ENCODE data around the gene MTCL1.
A peak's percentile ranks its signal among the peaks of the same experiment; 100 is the strongest.
"Not testable (repeated sequence)": the region's sequence is repeated elsewhere in the genome, so short reads cannot be mapped to it uniquely, and the experiment has no call there.

The MTCL1 gene

GRCh38 chr18:8757396-8757997 is 52.1 kb downstream of the MTCL1 start:
- DNase-seq (ENCODE audit: low spot score) = peak; percentile 3
- Histone ChIP-seq H3K4me3 (no peak overlapping the region), H3K27ac (no peak overlapping the region)
- no peak for TF ChIP-seq CTCF (IDR thresholded peaks at IDR 0.05)

- no peak for DNase-seq (ENCODE audit: low spot score)
- no peak for TF ChIP-seq CTCF (IDR thresholded peaks at IDR 0.05)
- H3K27ac ChIP-seq = no peak overlapping the region
- no peak overlapping the region for H3K4me3 ChIP-seq
Observed at GRCh38 chr18:8758466-8758865, 53.1 kb downstream of the MTCL1 start.

GRCh38 chr18:8760984-8761383 is 55.6 kb downstream of the MTCL1 start:
- TF ChIP-seq CTCF (IDR thresholded peaks at IDR 0.05) = no peak
- Histone ChIP-seq H3K4me3 (no peak overlapping the region), H3K27ac (no peak overlapping the region)
- no peak for DNase-seq (ENCODE audit: low spot score)

GRCh38 chr18:8761535-8761934 is 56.2 kb downstream of the MTCL1 start:
- not testable (repeated sequence) for H3K27ac ChIP-seq; H3K4me3 ChIP-seq; DNase-seq (ENCODE audit: low spot score)

GRCh38 chr18:8762968-8763367 is 57.6 kb downstream of the MTCL1 start:
- H3K4me3 ChIP-seq = no peak overlapping the region
- H3K27ac ChIP-seq = no peak overlapping the region
- peak; percentile 19 for DNase-seq (ENCODE audit: low spot score)
- no peak for TF ChIP-seq CTCF (IDR thresholded peaks at IDR 0.05)

- H3K4me3 ChIP-seq = no peak overlapping the region
- H3K27ac ChIP-seq = no peak overlapping the region
- TF ChIP-seq CTCF (IDR thresholded peaks at IDR 0.05) = no peak
- DNase-seq (ENCODE audit: low spot score) = no peak
Observed at GRCh38 chr18:8763611-8764010, 58.3 kb downstream of the MTCL1 start.

- Histone ChIP-seq H3K4me3 (no peak overlapping the region), H3K27ac (no peak overlapping the region)
- TF ChIP-seq CTCF (IDR thresholded peaks at IDR 0.05) = no peak
- DNase-seq (ENCODE audit: low spot score) = peak; percentile 43
Observed at GRCh38 chr18:8765783-8766463, 60.6 kb downstream of the MTCL1 start.

Measured in coronary artery (tissue), 2 donors.